ENCODE measurements around the gene TMEM38A. TPM values are rescaled to one million over a fixed set of nuclear protein-coding genes. Genes with fewer than 3 reads are reported as not detected.

The TMEM38A gene
- total and polyA plus RNA-seq, 9 of the 15 experiments (the other 6 are each of a cell fraction or from before 2014, with no cell fraction given): 0.35 to 2.1 (median 1.2) TPM

GRCh38 chr19:16698914-16699313, 38.0 kb downstream of the TMEM38A start:
- no peaks in the 10 kb centered on the region for H3K79me2 ChIP-seq (ENCODE audit: control insufficient read depth, insufficient read depth, low read length)
- BruUV-seq (replicated peaks): no TSS peak
- H3K36me3 ChIP-seq (ENCODE audit: control insufficient read depth, insufficient read depth, low read length): no peaks in the 10 kb centered on the region
- DNase-seq (ENCODE audit: extremely low read depth in 1 of 4, low spot score in 3 of 4) (no peak), ATAC-seq (no peak), FAIRE-seq (no peak)
- H3K4me1 ChIP-seq (replicated peaks in 1 of 2; ENCODE audit: control insufficient read depth in 2 of 2, insufficient read depth in 2 of 2, low read length in 2 of 2): no peaks in the 10 kb centered on the region; a peak in 1 of 5 replicates
- 6% methylated on average over 5 of the region's 5 CpGs for WGBS (ENCODE audit: insufficient coverage, low coverage, missing lambda C conversion rate)
- CTCF ChIA-PET (ENCODE audit: low intra/inter-chr PET ratio): no interaction called here
- H3K9me3 ChIP-seq (replicated peaks; ENCODE audit: control insufficient read depth, insufficient read depth, low read depth, low read length): no peaks in the 10 kb centered on the region
- POLR2A ChIA-PET: interaction anchor here (0.6 kb wide), 1 partner anchor 189 kb away, joined by 3 read pairs; no protein-coding TSS in a partner anchor
- no peak overlapping the region for H3K9ac ChIP-seq (ENCODE audit: insufficient read depth in 1 of 2, low read depth in 2 of 2, low read length in 2 of 2)
- H3K4me3 ChIP-seq: no peak overlapping the region
- no peak overlapping the region for H2AFZ ChIP-seq (ENCODE audit: low read depth, low read length)
- H3K27me3 ChIP-seq (ENCODE audit: control insufficient read depth in 2 of 2, insufficient read depth in 2 of 2, low read length in 2 of 2): peaks cover 8 to 19% of the 10 kb centered on the region in 2 experiments; a peak in 4 of 5 replicates
- in situ Hi-C loops (cut with MboI): no loop called here
- no peak overlapping the region for H3K27ac ChIP-seq (ENCODE audit: extremely low read depth, low read depth, low read length)
- TF ChIP-seq HINFP (tag; conservative IDR thresholded peaks at IDR 0.05; ENCODE audit: low read depth): no peak
- 0 out of 2 replicates have a peak, but pooled peaks have one; percentile 14 for TF ChIP-seq CBFA2T3 (IDR thresholded peaks at IDR 0.05)
- TF ChIP-seq MCM2 (IDR thresholded peaks at IDR 0.05; ENCODE audit: low read depth): no peak
- no peak for TF ChIP-seq FOXA1 (IDR thresholded peaks at IDR 0.05; ENCODE audit: borderline replicate concordance)
- no peak for TF ChIP-seq SRSF9 (IDR thresholded peaks at IDR 0.05; ENCODE audit: borderline replicate concordance, low read depth, low read length)
- TF ChIP-seq KLF16 (IDR thresholded peaks at IDR 0.05): no peak
- no peak for TF ChIP-seq GTF3C2 (IDR thresholded peaks at IDR 0.05; ENCODE audit: borderline replicate concordance, extremely low read depth, insufficient read length)
- peak; percentile 22; the same call in 1 of the 2 replicates for TF ChIP-seq PKNOX1 (IDR thresholded peaks at IDR 0.05)
- no peaks in the 10 kb centered on the region for H3K9me1 ChIP-seq (ENCODE audit: control insufficient read depth, insufficient read depth, low read length)
- H3K4me2 ChIP-seq (ENCODE audit: insufficient read depth, low read length): no peak overlapping the region
- intact Hi-C loops (cut with micrococcal nuclease): no loop called here
- H4K20me1 ChIP-seq (replicated peaks; ENCODE audit: control insufficient read depth, insufficient read depth, low read length): no peaks in the 10 kb centered on the region
